ENCODE data around the gene CYGB. TPM values are rescaled to one million over a fixed set of nuclear protein-coding genes. Genes with fewer than 3 reads are reported as not detected.

CYGB gene
- total RNA-seq, 1 donor from 2014 or later: 6.9 TPM

- DNase-seq: no peak
Measured at GRCh38 chr17:76550712-76551615, 13.5 kb upstream of the CYGB start.

GRCh38 chr17:76549539-76549938 lies 12.0 kb upstream of the CYGB start:
- no peak for DNase-seq

- DNase-seq: no peak
Measured at GRCh38 chr17:76549215-76549518, 11.7 kb upstream of the CYGB start.

- no peak for DNase-seq
Measured at GRCh38 chr17:76548378-76549214, 11.1 kb upstream of the CYGB start.

GRCh38 chr17:76547642-76548202 lies 10.2 kb upstream of the CYGB start:
- DNase-seq: no peak

GRCh38 chr17:76547183-76547641 lies 9.7 kb upstream of the CYGB start:
- peak; percentile 54 for DNase-seq

- peak; percentile 26 for DNase-seq
Measured at GRCh38 chr17:76546556-76547182, 9.2 kb upstream of the CYGB start.

GRCh38 chr17:76545918-76546555 lies 8.5 kb upstream of the CYGB start:
- no peak for DNase-seq

GRCh38 chr17:76544546-76545365 lies 7.2 kb upstream of the CYGB start:
- DNase-seq: no peak

GRCh38 chr17:76543826-76544545 lies 6.5 kb upstream of the CYGB start:
- DNase-seq: no peak

- DNase-seq: no peak
Measured at GRCh38 chr17:76543482-76543825, 5.9 kb upstream of the CYGB start.

GRCh38 chr17:76542984-76543383 lies 5.5 kb upstream of the CYGB start:
- no peak for DNase-seq

GRCh38 chr17:76542566-76542971 lies 5.1 kb upstream of the CYGB start:
- no peak for DNase-seq

- no peak for DNase-seq
Measured at GRCh38 chr17:76541739-76542454, 4.4 kb upstream of the CYGB start.

GRCh38 chr17:76540381-76541300 lies 3.1 kb upstream of the CYGB start:
- peak; percentile 94 for DNase-seq

- DNase-seq: no peak
Measured at GRCh38 chr17:76539631-76540271, 2.2 kb upstream of the CYGB start, which contains the start of gene PRCD. Gene PRCD (plus strand): TSS chr17:76540044. CDS start chr17:76540142, 98 bp downstream.

- DNase-seq: no peak
Measured at GRCh38 chr17:76538941-76539570, 1.5 kb upstream of the CYGB start.

Data from skin of body (tissue), 2 donors.